ENCODE results near the gene MED13L. TPM values are rescaled to one million over a fixed set of nuclear protein-coding genes. Genes with fewer than 3 reads are reported as not detected.

The MED13L gene
- total and polyA plus RNA-seq, 2 donors (not counting 3 experiments of a cell fraction or from before 2014, with no cell fraction given): 27.4 to 93.6 TPM

DNA sequence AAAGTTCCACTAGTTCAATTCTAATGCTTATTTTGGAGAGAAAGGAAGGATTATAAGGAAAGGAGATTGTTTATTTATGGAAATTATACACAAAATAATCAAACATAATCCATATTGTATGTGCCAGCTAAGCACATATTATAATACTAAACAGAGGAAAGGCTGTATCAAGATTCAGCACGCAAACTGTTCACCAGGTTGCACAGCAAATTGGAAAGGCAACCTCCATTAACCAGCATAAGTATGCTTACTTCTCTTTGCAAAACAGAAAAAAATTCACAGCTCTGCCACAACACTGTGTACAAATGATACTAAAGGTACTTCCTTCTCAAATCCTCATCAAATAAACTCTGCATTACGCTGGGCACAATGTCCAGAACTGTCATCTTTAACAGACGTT lies 146.3 kb downstream of the MED13L start:
- dilution Hi-C loops (cut with MboI; ENCODE audit: extremely low pct_ligation_motif_present, low sequenced_read_pairs): no loop called here
- no peak overlapping the region for H3K9ac ChIP-seq (replicated peaks; ENCODE audit: extremely low read depth, insufficient read depth, low read length)
- peaks cover 74% of the 10 kb centered on the region for H3K79me2 ChIP-seq (ENCODE audit: control insufficient read depth, insufficient read depth, low read length)
- no peak overlapping the region for H3K4me2 ChIP-seq (ENCODE audit: insufficient read depth, low read length)
- no peak overlapping the region for H3K4me3 ChIP-seq (replicated peaks in 1 of 3; ENCODE audit: insufficient read depth in 1 of 3, low read depth in 1 of 3, low read length in 3 of 3)
- no peak for DNase-seq (ENCODE audit: low read depth, low spot score)
- H2AFZ ChIP-seq (ENCODE audit: low read depth, low read length): no peak overlapping the region
- peaks cover 25% of the 10 kb centered on the region for H3K4me1 ChIP-seq (ENCODE audit: control insufficient read depth, extremely low read depth, insufficient read depth, low read length)
- intact Hi-C loops (cut with micrococcal nuclease): no loop called here
- TF ChIP-seq POLR2A (IDR thresholded peaks at IDR 0.05; ENCODE audit: low read depth, low read length): no peak
- TF ChIP-seq GATA2 (IDR thresholded peaks at IDR 0.05; ENCODE audit: insufficient read depth, insufficient read length, low read depth, low read length): no peak
- TF ChIP-seq MYC (IDR thresholded peaks at IDR 0.05; ENCODE audit: low read depth, low read length): no peak
- TF ChIP-seq FOS (IDR thresholded peaks at IDR 0.05; ENCODE audit: borderline replicate concordance, insufficient read depth, low read length): no peak
- TF ChIP-seq JUN (IDR thresholded peaks at IDR 0.05; ENCODE audit: borderline replicate concordance, insufficient read depth, insufficient read length, low read depth): no peak
- TF ChIP-seq, protein P1, sequence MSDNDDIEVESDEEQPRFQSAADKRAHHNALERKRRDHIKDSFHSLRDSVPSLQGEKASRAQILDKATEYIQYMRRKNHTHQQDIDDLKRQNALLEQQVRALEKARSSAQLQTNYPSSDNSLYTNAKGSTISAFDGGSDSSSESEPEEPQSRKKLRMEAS (IDR thresholded peaks at IDR 0.05; ENCODE audit: insufficient read depth, insufficient read length): no peak
- no peak for TF ChIP-seq EZH2 (IDR thresholded peaks at IDR 0.05; ENCODE audit: borderline replicate concordance, low read depth, low read length, severe bottlenecking)
- TF ChIP-seq POLR2AphosphoS5 (IDR thresholded peaks at IDR 0.05; ENCODE audit: insufficient read depth, low read depth, low read length): no peak
- TF ChIP-seq, protein P2, sequence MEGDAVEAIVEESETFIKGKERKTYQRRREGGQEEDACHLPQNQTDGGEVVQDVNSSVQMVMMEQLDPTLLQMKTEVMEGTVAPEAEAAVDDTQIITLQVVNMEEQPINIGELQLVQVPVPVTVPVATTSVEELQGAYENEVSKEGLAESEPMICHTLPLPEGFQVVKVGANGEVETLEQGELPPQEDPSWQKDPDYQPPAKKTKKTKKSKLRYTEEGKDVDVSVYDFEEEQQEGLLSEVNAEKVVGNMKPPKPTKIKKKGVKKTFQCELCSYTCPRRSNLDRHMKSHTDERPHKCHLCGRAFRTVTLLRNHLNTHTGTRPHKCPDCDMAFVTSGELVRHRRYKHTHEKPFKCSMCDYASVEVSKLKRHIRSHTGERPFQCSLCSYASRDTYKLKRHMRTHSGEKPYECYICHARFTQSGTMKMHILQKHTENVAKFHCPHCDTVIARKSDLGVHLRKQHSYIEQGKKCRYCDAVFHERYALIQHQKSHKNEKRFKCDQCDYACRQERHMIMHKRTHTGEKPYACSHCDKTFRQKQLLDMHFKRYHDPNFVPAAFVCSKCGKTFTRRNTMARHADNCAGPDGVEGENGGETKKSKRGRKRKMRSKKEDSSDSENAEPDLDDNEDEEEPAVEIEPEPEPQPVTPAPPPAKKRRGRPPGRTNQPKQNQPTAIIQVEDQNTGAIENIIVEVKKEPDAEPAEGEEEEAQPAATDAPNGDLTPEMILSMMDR (IDR thresholded peaks at IDR 0.05; ENCODE audit: extremely low read depth in 1 of 2, insufficient read depth in 1 of 2, low read depth in 1 of 2, low read length in 2 of 2): no peak
- no peaks in the 10 kb centered on the region for H3K9me1 ChIP-seq (replicated peaks; ENCODE audit: control insufficient read depth, extremely low read depth, insufficient read depth, low read length)
- CTCF ChIA-PET: interaction anchor here (0.7 to 1.8 kb wide), 8 partner anchors 9 to 116 kb away, joined by 3 to 10 read pairs (median 6); no protein-coding TSS in a partner anchor
- H3K36me3 ChIP-seq (ENCODE audit: control insufficient read depth in 2 of 2, extremely low read depth in 1 of 2, insufficient read depth in 2 of 2, low read length in 2 of 2): no peaks in the 10 kb centered on the region
- FAIRE-seq: no peak
- no TSS peak for BruUV-seq (replicated peaks)
- no peak overlapping the region for H3K27ac ChIP-seq (ENCODE audit: insufficient read depth, low read depth, low read length)
- H4K20me1 ChIP-seq (replicated peaks; ENCODE audit: control insufficient read depth, extremely low read depth, insufficient read depth, low read length): no peaks in the 10 kb centered on the region
- POLR2A ChIA-PET: no interaction called here
- H3K9me3 ChIP-seq (replicated peaks; ENCODE audit: control insufficient read depth, insufficient read depth, low read length): no peaks in the 10 kb centered on the region
- no peaks in the 10 kb centered on the region for H3K27me3 ChIP-seq (ENCODE audit: control insufficient read depth in 2 of 2, insufficient read depth in 2 of 2, low read length in 2 of 2)
